DMS114 treated with DMSO at 0.1 percent for 48 hours (cell line): ENCODE results near the gene PARD3B.

Experiments
- DNase-seq: peaks from one replicate; lab custom pipeline; 2025; ENCODE audit not compliant: unreplicated experiment; lab: John Stamatoyannopoulos, UW

The PARD3B gene

DNA sequence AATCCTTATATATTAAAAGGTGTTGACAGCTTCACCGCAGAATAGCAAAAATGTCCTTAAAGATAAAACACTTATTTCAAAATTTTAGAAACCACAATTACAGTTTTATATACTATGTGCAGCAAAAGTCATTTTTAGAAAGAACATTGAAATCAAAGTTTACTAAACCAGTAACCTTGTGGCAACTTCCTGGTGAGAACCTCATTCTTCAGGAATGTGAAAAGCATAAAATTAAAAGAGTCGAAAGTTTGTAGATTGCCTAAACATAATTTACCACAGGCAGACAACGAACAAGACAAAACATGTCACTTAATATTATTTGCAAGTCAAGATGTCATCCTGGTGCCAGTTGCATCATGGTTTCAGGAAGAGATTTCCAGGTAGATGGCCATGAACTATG is 1028.7 kb downstream of the PARD3B start:
- DNase-seq: no peak

DNA sequence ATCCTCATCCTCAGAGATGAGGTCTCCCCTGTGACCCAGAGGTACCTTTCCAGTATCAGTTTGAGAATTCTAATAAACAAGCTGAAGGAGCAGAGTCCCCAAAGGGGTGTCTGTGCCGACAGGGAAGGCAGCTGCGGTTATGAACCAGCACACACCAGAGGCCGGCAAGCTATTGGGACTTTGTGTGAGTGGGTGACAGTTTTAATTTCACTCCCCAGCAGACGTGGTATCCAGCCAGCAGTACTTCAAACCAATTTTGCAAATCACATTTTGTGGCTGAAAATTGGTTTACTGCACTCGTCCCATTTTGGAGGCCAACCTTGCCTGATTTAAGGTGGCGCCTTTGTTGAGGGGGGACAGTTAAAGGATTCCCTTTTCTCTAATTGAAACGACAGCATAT is 1034.1 kb downstream of the PARD3B start:
- no peak for DNase-seq

DNA sequence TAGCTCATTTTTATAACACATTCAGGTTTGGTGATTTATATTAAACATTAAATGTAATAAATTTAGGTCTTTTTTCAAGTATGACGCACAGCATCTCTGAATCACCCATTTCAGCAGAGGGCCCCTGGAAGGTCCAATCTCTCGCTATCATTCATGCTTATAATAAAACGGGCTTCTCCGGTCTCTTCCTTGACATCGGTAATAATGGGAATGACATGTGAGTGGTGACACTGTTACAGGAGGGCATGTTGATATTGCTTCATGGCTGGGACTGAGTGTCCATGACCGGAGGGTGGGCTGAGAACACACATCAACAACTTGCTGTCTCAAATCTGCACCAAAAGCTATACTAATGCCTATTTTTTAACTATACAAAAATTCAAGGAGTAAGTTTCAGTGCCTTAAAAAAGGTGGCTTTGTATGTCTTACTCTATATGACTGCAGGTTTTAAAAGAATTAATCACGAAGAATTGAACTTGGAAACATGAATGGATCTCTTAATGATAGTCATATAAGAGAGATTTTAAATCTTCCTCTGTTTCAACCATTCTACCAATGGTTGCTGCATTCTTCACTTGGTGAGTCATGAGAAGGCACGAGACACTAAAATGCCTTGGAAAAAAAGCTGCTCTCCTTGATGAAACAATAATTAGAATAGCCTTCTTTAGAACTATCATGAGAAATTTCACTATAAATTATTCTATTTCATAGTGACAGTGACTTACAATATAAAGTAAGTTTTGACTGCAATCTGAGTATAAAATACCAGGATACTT is 1035.1 kb downstream of the PARD3B start:
- no peak for DNase-seq

DNA sequence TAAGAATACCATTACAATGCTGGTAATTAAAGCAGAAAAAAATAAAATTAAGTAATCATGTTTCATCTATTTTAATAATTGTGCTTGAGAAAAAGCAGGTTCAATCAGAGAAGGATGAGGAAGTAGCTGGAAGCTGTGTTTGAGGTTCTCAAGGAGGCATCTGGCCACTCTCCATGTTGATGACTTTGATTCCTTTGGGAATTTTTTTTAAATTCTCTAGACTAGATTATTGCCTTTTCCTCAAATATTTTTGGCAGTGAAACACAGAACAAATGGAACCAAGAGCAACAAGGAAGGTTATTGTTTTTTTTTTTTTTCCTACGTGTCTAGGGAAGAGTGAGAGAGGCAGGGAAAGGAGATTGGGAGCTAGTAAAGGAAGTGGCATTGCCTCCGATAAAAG is 1037.1 kb downstream of the PARD3B start:
- DNase-seq: no peak

- no peak for DNase-seq
Observed at GRCh38 chr2:205585449-205586383, 1040.4 kb downstream of the PARD3B start.

GRCh38 chr2:205586626-205587025 is 1041.4 kb downstream of the PARD3B start:
- no peak for DNase-seq

DNA sequence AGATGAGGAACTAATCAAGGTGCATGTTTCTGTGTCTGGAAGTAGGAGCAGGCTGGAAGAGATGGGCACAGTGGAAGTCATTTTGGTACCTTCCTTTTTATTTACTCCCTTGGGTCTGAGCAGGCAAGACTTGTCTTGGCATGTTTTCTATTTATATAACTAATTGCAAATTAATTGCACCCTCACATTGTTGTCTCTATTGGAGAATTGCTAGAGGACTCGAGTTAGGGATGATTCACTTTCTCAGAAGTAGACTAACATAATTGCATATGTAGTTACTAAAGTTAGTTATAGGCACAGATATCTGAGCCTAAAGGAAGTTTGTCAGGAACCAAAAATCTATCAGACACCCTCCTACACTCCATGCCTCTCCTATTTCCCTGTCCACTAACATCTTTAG is 1044.2 kb downstream of the PARD3B start:
- no peak for DNase-seq

DNA sequence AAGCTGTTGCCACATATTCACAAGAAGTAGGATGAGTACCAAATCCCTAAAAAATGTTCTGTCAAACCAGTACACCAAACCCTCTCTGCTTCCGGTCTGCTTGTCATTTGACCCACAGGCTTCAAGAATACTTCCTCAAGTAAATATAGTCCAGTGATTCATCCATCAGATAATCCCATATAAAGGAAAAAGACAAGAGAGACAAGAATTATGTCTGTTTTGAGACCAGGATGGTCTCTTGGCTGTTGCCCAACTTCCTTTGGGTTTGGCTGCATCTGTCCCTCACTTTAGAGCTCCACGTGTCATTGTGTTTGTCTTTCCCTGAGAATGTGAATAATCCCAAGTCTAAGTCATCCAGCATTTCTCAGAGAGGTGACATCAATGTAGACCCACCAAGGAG is 1045.5 kb downstream of the PARD3B start:
- no peak for DNase-seq

DNA sequence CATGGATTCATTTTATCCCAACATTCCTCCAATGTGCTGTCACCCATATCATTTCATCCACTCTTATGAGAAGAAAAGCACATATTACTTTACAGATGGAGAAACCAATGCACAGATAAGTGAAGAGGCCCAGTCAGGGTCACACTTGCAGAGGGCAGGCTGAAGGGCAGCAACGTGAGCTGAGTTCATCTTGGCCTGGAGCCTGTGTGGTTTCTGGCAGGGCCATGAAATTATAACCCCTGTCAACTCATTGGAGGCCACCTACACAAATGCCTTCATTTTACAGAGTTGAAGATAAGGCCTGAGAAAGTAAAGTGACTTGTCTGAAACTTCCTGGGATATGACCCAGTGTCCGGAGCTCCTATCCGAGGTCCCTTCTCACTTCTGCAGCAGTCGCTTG is 1048.6 kb downstream of the PARD3B start:
- no peak for DNase-seq

GRCh38 chr2:205596581-205596980 is 1051.3 kb downstream of the PARD3B start:
- no peak for DNase-seq

DNA sequence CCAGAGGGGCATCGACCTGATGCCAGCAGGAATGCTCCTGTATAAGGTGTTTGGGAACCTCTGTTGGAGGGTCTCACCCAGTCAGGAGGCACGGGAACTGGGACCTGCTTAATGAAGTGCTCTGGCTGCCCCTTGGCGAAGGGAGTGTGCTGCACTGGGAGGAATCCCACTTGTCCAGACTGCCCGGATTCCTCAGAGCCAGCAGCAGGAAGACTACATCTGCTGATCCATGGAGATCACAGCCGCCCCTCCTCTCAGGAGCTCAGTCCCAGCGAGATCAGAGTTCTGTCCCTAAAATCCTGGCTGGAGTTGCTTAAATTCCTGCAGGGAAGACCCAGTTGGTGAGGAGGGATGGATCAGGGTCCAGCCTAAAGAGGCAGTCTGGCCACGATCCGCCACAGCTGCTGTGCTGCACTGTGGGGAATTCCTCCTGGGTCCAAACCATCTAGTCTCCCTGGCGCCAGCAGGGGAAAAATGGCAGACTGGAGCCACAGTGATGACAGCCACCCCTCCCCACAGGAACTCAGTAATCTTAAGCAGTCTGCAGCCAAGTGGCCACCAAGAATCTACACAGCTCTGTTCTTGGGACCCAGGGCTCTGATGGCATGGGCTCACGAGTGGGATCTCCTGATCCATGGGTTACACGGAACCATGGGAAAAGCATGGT is 1060.5 kb downstream of the PARD3B start:
- DNase-seq: no peak

DNA sequence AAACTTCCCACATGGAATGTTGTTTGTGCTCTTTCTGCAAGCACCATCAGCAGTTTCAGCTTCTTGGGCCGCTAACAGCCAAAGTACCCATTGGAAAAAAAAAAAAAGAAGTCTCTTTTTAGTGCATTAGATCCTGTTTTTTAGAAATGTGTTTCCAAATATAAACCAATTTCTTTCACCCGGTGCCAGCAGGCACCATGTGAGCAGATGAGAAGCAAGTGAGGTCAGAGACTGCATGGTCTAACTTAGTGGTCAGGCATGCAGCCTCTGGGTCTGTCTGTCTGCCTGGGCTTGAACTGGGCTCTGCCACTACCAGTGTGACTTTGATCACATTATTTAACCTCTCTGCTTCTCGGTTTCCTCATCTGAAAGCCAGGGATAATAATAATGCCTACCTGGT is 1061.9 kb downstream of the PARD3B start:
- no peak for DNase-seq

GRCh38 chr2:205609113-205609512 is 1063.8 kb downstream of the PARD3B start:
- no peak for DNase-seq

DNA sequence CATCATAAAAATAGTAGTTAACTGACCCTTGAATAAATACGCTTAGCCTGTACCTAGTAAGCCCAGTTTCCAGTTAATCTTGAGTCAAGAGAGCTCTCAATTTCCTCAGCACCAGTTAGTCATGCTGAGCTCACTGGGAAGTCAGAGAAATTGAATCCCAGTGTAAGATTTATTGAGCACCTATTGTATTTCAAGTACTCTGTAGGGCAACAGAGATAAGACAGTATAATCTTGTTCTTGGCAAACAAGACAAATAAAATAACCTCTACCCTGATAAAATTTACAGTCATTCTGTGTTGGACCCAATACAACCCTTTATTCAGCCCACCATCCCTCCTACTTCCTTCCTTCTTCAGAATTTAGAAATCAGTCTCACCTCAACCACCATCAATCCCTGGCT is 1065.2 kb downstream of the PARD3B start:
- no peak for DNase-seq

GRCh38 chr2:205612636-205613035 is 1067.4 kb downstream of the PARD3B start:
- DNase-seq: no peak

DNA sequence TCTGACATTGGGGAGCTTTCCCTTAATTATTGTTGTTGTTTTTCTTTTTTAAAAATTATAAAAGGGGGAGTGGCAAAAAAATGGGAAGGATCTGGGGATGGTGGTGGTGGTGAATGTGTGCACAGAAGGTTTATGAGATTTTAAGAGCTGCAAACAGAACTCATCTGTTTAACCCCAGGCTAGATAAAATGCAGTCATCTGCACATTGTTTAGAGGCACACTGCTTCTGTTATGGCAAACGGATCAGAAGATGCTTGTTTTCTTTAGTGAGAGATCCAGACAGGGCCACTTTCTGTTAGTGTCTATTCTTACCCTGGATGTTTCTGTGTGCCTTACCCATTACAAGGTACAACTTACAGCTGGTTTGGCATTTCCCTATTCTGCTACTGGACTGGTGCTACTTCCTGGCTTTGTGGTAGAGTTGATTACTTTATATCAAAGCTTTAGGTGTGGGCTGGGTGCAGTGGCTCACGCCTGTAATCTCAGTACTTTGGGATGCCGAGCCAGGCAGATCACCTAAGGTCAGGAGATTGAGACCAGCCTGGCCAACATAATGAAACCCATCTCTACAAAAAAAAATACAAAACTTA is 1068.8 kb downstream of the PARD3B start:
- no peak for DNase-seq

DNA sequence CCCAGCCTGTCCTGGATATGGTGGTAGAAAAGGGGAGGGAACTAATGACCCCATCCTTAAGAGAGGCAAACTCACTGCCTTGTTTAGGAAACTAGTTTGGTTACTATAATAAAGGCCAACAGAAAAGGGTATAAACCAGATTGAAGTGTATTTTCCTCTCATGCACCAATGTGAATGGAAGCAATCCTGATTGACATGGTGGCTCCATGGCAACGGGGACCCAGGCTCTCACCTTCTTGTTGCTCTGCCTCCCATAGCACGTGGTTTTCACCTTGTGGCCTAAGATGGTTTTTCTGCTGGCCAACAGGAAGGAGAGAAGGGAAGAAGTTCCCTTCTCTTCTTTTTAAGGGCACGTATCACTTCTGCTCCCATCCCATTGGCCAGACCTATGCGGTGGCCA is 1069.7 kb downstream of the PARD3B start:
- no peak for DNase-seq

DNA sequence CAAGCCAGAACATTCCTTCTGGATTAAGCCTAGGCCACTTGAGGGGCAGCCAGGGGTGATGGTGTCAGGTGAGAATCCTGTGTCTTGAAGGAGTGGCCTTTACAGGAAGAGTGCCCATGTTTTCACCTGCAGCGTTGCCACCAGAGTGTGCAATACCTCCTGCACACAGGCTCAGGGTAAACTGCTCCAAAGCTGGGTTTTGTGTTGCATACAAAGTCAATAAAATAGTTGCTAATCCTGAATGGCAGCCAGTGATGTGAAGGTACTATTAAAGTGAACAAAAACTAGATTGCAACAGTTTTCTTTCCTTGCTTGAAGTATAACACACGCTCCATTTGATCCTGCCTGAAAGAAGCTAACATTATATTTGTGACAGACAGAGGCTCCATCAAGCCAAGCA is 1072.6 kb downstream of the PARD3B start:
- no peak for DNase-seq

GRCh38 chr2:205619600-205619999 is 1074.3 kb downstream of the PARD3B start:
- no peak for DNase-seq

DNA sequence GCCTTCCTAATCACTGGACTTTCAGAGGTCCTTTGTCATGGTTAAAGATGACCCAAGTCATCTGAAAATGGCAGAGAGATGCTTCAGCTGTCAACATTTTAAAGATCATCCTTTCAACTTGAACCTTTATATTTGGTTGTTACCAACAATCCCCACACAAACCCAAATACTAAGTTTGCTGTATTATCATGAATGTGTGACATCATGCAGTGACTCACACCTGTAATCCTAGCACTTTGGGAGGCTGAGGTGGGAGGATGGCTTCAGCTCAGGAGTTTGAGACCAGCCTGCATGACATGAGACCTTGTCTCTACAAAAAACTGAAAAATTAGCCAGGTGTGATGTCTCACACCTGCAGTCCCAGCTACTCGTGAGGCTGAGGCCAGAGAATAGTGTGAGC is 1081.8 kb downstream of the PARD3B start:
- no peak for DNase-seq

GRCh38 chr2:205628422-205628821 is 1083.1 kb downstream of the PARD3B start:
- DNase-seq: no peak
